NB4 (cell line): ENCODE data around the gene RABL6.

Source experiments
- DNase-seq: peaks from one replicate; pipeline ENCODE4 v3.0.0; 2010; ENCODE audit warnings: low read depth
- H3K4me3 ChIP-seq: one replicate; pipeline ENCODE4 v1.5.1; 2011; ENCODE audit warnings: mild to moderate bottlenecking, low read depth, low read length, moderate library complexity
- MYC ChIP-seq: IDR thresholded peaks from 2 replicates; pipeline ENCODE4 v1.6.1; 2011; ENCODE audit warnings: low read depth, low read length
- POLR2A ChIP-seq: IDR thresholded peaks from 2 replicates; pipeline ENCODE4 v1.6.1; 2011; ENCODE audit warnings: mild to moderate bottlenecking; ENCODE audit not compliant: insufficient read length; ENCODE audit errors: extremely low read depth
- TF ChIP-seq, protein P1 (sequence below): IDR thresholded peaks from one replicate; pipeline ENCODE4 v1.5.1; 2012; ENCODE audit warnings: low read depth, low read length
- TF ChIP-seq, protein P2 (sequence below): IDR thresholded peaks from 2 replicates; pipeline ENCODE4 v1.6.1; 2011; ENCODE audit warnings: low read depth, low read length

The RABL6 gene

DNA sequence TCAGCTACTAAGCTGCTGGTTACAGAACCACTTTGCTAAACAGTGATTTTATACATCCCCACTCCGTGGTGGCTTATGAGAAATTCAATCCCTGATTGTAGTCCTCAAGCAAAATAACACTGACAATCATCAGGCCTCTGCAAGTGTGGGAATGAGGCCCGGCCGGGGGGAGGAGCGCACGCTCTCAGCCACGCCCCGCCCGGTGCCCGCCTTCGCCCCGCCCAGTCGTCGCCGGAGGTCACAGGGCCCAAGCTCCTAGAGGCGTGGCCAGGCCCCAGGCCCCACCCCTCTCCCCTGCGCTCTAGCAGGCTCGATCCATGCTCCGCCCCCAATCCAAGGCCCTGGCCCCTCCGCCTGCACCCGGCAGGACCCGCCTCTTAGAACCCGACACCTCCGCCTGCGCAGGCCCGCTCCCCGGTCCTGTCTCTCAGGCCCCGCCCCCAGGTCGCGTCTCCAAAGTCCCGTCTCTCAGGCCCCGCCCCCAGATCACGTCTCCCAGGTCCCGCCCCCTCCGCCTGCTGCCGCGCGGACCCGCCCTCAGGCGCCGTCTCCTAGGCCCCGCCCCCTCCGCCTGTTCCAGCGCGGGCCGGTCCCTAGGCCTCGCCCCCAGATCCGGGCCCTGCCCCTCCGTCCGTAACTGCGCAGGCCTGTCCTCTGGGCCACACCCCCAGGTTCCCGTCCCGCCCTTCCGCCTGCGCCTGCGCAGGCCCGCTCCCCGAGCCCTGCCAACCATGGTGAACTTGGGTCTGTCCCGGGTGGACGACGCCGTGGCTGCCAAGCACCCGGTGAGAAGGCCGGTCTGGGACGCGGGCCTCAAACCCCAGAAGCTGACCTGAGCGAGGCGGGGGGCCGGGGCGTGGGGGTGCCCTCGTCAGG, 16.9 kb upstream of the RABL6 start, which contains the start of gene TMEM141:
TSS of gene TMEM141 (plus strand) at position 705 of the 876 bp plus-strand sequence. CDS start at position 732, 27 bp downstream.
- H3K4me3 ChIP-seq, result peak within 1 kb of the TSS; percentile 79
- TF ChIP-seq, protein P1, sequence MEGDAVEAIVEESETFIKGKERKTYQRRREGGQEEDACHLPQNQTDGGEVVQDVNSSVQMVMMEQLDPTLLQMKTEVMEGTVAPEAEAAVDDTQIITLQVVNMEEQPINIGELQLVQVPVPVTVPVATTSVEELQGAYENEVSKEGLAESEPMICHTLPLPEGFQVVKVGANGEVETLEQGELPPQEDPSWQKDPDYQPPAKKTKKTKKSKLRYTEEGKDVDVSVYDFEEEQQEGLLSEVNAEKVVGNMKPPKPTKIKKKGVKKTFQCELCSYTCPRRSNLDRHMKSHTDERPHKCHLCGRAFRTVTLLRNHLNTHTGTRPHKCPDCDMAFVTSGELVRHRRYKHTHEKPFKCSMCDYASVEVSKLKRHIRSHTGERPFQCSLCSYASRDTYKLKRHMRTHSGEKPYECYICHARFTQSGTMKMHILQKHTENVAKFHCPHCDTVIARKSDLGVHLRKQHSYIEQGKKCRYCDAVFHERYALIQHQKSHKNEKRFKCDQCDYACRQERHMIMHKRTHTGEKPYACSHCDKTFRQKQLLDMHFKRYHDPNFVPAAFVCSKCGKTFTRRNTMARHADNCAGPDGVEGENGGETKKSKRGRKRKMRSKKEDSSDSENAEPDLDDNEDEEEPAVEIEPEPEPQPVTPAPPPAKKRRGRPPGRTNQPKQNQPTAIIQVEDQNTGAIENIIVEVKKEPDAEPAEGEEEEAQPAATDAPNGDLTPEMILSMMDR, result no peak
- TF ChIP-seq, protein P2, sequence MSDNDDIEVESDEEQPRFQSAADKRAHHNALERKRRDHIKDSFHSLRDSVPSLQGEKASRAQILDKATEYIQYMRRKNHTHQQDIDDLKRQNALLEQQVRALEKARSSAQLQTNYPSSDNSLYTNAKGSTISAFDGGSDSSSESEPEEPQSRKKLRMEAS, result peak; percentile 47; the same call in 1 of the 2 replicates
- TF ChIP-seq POLR2A (peak; percentile 81), MYC (0 out of 2 replicates have a peak, but pooled peaks have one; percentile 21)
- peak; percentile 98 for DNase-seq

DNA sequence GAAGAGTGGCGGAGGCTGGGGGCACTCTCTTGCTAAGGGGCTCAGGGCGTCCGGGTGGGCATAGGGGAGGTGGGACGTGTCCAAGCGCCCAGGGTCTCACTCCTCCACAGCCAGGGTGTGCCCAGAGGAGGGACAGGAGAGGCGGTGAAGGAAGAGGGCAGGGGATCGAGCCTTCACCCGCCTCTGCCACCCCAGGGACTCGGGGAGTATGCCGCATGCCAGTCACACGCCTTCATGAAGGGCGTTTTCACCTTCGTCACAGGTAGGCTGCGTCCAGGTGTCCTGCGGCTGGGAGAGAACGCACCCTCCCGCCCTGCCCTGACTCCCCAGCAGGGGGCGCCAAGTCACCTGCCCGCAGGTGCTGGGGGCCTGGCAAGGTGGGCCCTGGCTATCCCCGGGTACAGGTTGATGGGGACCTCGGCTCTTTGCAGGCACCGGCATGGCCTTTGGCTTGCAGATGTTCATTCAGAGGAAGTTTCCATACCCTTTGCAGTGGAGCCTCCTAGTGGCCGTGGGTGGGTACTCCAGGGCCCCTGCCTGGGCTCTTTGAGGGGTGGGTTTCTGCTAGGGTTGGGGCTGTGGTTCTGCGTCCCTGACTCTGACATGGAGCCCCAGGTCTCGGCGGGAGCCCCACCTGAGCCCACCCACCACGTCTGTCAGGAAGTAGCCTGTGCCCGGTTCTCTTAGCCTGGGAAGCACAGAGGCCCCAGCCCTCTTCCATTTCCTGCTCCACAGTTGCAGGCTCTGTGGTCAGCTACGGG, 16.1 kb upstream of the RABL6 start:
- peak; percentile 70 for DNase-seq
- TF ChIP-seq, protein P1, result peak; percentile 97
- TF ChIP-seq POLR2A, result no peak
- TF ChIP-seq, protein P2, result peak; percentile 18; the same call in 1 of the 2 replicates
- TF ChIP-seq MYC, result no peak; the same call in 1 of the 2 replicates
- peak overlapping the region; percentile 79 for H3K4me3 ChIP-seq

DNA sequence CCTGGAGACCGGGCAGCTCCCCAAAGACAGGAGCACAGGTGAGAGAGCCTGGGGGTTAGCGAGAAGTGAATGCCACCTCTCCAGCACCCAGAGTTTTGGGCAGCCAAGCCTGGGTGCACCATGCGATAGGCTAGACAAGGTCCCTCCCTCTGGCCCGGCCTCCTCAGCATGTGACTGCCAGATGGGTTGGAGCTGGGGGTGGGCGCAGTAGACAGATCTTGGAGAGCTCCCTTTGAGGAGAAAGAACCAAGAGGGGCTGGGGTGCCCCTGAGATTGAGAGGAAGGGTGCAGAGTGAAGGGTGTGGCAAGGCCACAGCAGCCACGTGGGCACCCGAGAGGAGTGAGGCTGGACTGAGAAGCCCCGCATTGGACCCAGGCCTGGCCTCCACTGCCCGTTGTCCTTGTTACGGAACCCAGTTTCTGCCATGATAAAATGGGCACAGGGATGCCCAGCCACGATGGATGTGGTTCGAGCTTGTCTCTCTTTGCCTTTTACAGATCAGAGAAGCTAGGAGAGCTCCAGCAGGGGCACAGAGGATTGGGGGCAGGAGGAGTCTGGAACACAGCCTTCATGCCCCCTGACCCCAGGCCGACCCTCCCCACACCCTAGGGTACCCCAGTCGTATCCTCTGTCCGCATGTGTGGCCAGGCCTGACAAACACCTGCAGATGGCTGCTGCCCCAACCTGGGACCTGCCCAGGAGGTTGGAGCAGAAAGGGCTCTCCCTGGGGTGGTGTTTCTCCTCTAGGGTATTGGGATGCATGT, 15.2 kb upstream of the RABL6 start:
- peak overlapping the region; percentile 79 for H3K4me3 ChIP-seq
- no peak for DNase-seq
- TF ChIP-seq POLR2A (no peak), MYC (no peak)
- TF ChIP-seq, protein P1, result no peak
- TF ChIP-seq, protein P2, result no peak

DNA sequence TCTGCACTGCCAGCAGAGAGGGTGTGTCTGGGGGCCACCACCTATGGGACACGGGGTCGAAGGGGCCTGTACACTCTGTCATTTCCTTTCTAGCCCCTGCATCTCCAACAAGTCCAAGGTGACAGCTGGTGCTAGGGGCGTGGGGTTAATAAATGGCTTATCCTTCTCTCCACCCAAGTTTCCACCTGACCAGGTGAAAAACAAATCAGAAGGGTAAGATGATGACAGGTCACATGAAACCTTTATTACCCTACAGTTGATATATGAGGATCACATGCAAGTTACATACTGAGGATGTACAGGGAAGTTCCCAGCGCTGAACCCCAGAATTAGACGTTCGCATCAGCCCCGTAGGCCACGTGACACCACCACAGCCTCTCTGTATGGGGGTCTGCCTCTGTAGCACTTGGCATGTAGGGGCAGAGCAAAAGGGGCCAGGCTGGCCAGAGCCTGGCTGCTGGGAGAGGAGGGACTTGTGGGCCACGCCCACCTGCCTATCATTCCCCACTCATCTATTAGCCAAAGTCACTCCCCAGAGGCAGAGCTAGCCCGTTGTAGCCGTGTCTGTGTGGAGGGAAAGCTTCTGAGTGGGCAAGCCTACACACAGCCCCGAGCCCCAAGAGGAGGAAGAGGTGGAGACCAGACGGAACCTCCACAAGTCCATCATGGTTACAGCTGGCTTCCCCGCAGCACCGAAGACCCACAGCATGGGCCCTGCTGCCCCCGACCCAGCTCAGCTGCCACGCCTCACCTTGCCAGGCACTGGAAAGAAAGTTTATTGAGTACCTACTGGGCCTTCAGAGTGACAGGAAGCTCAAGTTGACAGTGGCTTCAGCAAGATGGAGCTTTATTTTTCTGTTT, 14.4 kb upstream of the RABL6 start:
- DNase-seq, result no peak

DNA sequence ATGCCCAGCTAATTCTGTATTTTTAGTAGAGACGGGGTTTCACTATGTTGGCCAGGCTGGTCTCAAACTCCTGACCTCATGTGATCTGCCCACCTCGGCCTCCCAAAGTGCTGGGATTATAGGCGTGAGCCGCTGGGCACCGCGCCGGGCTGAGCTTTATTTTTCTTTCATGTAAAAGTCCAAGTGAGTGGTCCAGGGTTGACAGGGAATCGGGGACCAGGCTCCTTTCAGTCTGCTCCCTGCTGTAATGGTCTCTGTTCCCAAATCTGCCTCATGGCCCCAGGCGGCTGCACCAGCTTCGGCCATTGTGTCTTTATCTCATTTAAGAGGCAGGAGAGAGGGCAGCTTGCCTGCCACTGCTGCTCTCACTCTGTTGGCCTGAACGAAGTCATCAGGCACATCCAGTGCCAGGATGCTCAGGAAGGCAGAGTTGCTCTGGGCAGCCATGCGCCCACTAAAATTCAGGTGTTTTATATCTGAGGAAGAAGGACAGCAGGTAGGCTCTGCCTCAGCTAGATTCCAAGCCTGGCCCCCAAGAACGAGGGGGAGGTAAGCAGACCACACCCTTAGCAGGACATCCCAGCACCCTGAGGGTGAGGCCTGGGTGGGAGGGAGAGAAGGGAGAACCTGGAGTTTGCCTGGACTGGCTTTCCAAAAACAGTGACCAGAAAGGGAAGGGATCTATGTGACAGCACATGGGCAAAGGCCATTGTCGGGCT, 13.3 kb upstream of the RABL6 start:
- DNase-seq, result no peak
- H3K4me3 ChIP-seq, result no peak overlapping the region
- TF ChIP-seq MYC (no peak), POLR2A (no peak)
- TF ChIP-seq, protein P2, result no peak
- TF ChIP-seq, protein P1, result no peak

More for the DNA sequence above, 14.4 kb upstream of the RABL6 start:
- no peak overlapping the region for H3K4me3 ChIP-seq
- TF ChIP-seq, protein P2, result no peak
